Measurements from ENCODE around the gene OAS3. TPM values are rescaled to one million over a fixed set of nuclear protein-coding genes. Genes with fewer than 3 reads are reported as not detected.

The OAS3 gene, protein sequence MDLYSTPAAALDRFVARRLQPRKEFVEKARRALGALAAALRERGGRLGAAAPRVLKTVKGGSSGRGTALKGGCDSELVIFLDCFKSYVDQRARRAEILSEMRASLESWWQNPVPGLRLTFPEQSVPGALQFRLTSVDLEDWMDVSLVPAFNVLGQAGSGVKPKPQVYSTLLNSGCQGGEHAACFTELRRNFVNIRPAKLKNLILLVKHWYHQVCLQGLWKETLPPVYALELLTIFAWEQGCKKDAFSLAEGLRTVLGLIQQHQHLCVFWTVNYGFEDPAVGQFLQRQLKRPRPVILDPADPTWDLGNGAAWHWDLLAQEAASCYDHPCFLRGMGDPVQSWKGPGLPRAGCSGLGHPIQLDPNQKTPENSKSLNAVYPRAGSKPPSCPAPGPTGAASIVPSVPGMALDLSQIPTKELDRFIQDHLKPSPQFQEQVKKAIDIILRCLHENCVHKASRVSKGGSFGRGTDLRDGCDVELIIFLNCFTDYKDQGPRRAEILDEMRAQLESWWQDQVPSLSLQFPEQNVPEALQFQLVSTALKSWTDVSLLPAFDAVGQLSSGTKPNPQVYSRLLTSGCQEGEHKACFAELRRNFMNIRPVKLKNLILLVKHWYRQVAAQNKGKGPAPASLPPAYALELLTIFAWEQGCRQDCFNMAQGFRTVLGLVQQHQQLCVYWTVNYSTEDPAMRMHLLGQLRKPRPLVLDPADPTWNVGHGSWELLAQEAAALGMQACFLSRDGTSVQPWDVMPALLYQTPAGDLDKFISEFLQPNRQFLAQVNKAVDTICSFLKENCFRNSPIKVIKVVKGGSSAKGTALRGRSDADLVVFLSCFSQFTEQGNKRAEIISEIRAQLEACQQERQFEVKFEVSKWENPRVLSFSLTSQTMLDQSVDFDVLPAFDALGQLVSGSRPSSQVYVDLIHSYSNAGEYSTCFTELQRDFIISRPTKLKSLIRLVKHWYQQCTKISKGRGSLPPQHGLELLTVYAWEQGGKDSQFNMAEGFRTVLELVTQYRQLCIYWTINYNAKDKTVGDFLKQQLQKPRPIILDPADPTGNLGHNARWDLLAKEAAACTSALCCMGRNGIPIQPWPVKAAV
- 0.22 and 0.38 TPM in 2 replicates for total RNA-seq (2014; rRNA removed; shearing (Covaris generic))
- polyA plus RNA-seq (2016; fragmentation: Nextera tagmentation; extraction: Ambion mirVana) = 0.35 and 0.63 TPM in 2 replicates

GRCh38 chr12:112937741-112938719 is at the start of gene OAS3:
Gene OAS3 (plus strand): TSS chr12:112938474. CDS start chr12:112938531, 57 bp downstream.
- Histone ChIP-seq H3K27ac (no peak within 1 kb of the TSS), H3K79me2 (ENCODE audit: insufficient read depth) (no peaks in the 10 kb centered on the region), H3K36me3 (ENCODE audit: low read depth) (no peaks in the 10 kb centered on the region), H3K9ac (peak within 1 kb of the TSS; percentile 57), H3K9me3 (ENCODE audit: low read depth) (no peaks in the 10 kb centered on the region), H3K27me3 (replicated peaks; ENCODE audit: insufficient read depth) (no peaks in the 10 kb centered on the region), H4K20me1 (ENCODE audit: insufficient read depth) (no peaks in the 10 kb centered on the region), H3K9me2 (ENCODE audit: insufficient read depth) (no peaks in the 10 kb centered on the region), H3K4me2 (ENCODE audit: unreplicated experiment) (peak within 1 kb of the TSS; percentile 80), H3K4me3 (peak within 1 kb of the TSS; percentile 77), H3K4me1 (ENCODE audit: insufficient read depth) (no peaks in the 10 kb centered on the region), H3F3A (ENCODE audit: insufficient read depth) (peaks cover 6% of the 10 kb centered on the region; the same call in 1 of the 2 replicates), H2AFZ (peak within 1 kb of the TSS; percentile 86)
- in situ Hi-C loops (cut with MboI) = no loop called here
- TF ChIP-seq EZH2phosphoT487 (IDR thresholded peaks at IDR 0.05; ENCODE audit: insufficient read depth, low read depth) (no peak), EZH2 (IDR thresholded peaks at IDR 0.05; ENCODE audit: insufficient read depth, poor library complexity, severe bottlenecking) (no peak)
- DNase-seq = peak; percentile 71
- WGBS, 2 experiments (ENCODE audit: low coverage in 1 of 2, low lambda C conversion rate in 2 of 2, missing lambda C conversion rate in 2 of 2) = 2% methylated on average over 45 to 50 of the region's 50 CpGs

DNA sequence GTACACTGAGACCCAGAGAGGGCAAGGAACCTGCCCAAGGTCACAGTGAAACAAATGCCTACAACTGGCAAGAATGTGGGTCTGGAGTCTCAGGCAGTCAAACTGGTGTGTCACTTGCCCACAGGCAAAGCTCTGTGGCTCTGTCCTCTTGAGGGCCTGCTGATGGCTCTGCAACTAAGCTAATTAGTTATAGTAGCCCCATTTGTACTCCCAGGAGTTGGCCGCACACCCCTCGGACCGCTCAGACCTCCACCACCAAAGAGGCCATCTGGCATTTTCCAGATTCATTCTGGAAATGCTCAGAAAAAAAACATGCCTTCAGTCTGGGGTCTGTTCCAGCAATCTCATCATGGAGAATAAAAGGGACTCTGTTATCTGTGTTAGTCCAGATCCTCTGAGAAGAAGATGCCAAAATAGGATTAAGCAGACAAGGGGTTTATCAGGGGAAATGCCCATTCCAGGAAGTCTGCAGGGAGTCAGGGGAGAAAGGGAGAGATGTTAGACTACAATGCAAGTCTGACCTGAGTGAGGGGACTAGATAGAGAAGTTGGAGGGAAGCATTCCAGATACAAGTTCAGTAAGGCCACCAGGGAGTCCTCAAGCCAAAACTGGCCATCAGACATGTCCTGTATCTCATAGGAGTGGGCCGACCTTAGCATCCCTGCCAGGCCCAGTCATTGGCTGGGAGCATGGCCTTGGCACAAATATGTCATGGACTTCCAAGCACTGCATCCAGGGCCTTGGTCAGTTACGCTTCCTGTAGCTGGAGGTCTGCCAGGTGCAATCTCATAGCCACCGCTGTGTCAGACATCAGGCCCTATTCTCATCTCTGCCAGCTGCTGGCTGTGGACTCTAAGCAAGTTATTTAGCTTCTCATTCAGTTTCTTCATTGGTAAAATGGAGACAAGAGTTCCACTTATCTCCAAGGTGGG is 46.9 kb upstream of the OAS3 start:
- Histone ChIP-seq H2AFZ (no peak overlapping the region), H3K27me3 (replicated peaks; ENCODE audit: insufficient read depth) (no peaks in the 10 kb centered on the region), H3K36me3 (ENCODE audit: low read depth) (no peaks in the 10 kb centered on the region), H3K4me1 (ENCODE audit: insufficient read depth) (no peaks in the 10 kb centered on the region), H3K9ac (no peak overlapping the region), H3K27ac (no peak overlapping the region), H3K4me2 (ENCODE audit: unreplicated experiment) (no peak overlapping the region), H3K79me2 (ENCODE audit: insufficient read depth) (no peaks in the 10 kb centered on the region), H3F3A (ENCODE audit: insufficient read depth) (no peaks in the 10 kb centered on the region), H4K20me1 (ENCODE audit: insufficient read depth) (no peaks in the 10 kb centered on the region), H3K9me2 (ENCODE audit: insufficient read depth) (no peaks in the 10 kb centered on the region), H3K9me3 (ENCODE audit: low read depth) (no peaks in the 10 kb centered on the region), H3K4me3 (no peak overlapping the region)
- in situ Hi-C loops (cut with MboI) = no loop called here
- 26 to 33% methylated on average over 6 of the region's 6 CpGs for WGBS, 2 experiments (ENCODE audit: low coverage in 1 of 2, low lambda C conversion rate in 2 of 2, missing lambda C conversion rate in 2 of 2)
- DNase-seq = no peak
- TF ChIP-seq EZH2 (IDR thresholded peaks at IDR 0.05; ENCODE audit: insufficient read depth, poor library complexity, severe bottlenecking) (no peak), EZH2phosphoT487 (IDR thresholded peaks at IDR 0.05; ENCODE audit: insufficient read depth, low read depth) (no peak)

DNA sequence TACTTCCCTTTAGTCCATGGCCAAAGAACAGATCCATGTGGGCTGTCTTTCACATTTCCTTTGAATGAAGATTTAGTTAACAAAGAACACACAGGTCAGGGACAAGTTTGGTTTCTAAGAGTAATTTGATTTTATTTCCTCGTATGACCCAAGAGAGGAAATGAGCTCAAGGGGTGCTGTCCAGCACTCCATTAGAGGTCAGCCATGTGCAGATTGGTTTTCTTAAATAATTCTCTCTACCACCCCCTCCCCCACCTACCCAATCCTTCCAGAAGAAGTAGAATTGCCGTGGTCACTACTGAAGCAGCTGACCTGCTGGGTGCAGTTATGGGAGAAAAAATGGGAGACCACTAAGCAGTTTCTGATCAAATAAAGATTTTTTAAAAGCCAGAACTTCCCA is 45.4 kb upstream of the OAS3 start:
- DNase-seq = no peak
- Histone ChIP-seq H3F3A (ENCODE audit: insufficient read depth) (no peaks in the 10 kb centered on the region), H2AFZ (no peak overlapping the region), H3K36me3 (ENCODE audit: low read depth) (no peaks in the 10 kb centered on the region), H3K4me1 (ENCODE audit: insufficient read depth) (no peaks in the 10 kb centered on the region), H3K4me3 (no peak overlapping the region), H4K20me1 (ENCODE audit: insufficient read depth) (no peaks in the 10 kb centered on the region), H3K4me2 (ENCODE audit: unreplicated experiment) (no peak overlapping the region), H3K79me2 (ENCODE audit: insufficient read depth) (no peaks in the 10 kb centered on the region), H3K9ac (no peak overlapping the region), H3K9me3 (ENCODE audit: low read depth) (no peaks in the 10 kb centered on the region), H3K27me3 (replicated peaks; ENCODE audit: insufficient read depth) (no peaks in the 10 kb centered on the region), H3K9me2 (ENCODE audit: insufficient read depth) (no peaks in the 10 kb centered on the region), H3K27ac (no peak overlapping the region)
- no peak for TF ChIP-seq EZH2 (IDR thresholded peaks at IDR 0.05; ENCODE audit: insufficient read depth, poor library complexity, severe bottlenecking)
- TF ChIP-seq EZH2phosphoT487 (IDR thresholded peaks at IDR 0.05; ENCODE audit: insufficient read depth, low read depth) = no peak
- in situ Hi-C loops (cut with MboI) = no loop called here
- 7 to 45% methylated on average over 2 of the region's 2 CpGs for WGBS, 2 experiments (ENCODE audit: low coverage in 1 of 2, low lambda C conversion rate in 2 of 2, missing lambda C conversion rate in 2 of 2)

Measured in GM23248 (cell line).